ENCODE results near the gene CLCN7. TPM values are rescaled to one million over a fixed set of nuclear protein-coding genes. Genes with fewer than 3 reads are reported as not detected.

Gene CLCN7
- total and polyA plus RNA-seq, 2 experiments from 2014 or later, result 17.4 to 53.8 TPM

GRCh38 chr16:1465567-1465915 is 9.3 kb downstream of the CLCN7 start:
- no peak overlapping the region for H2AFZ ChIP-seq
- Mint-ChIP-seq H3K9me3 (no peaks in the 10 kb centered on the region), H3K27me3 (ENCODE audit: insufficient read depth, low read depth, poor library complexity) (no peaks in the 10 kb centered on the region), H3K4me1 (peaks cover 3% of the 10 kb centered on the region; the same call in 1 of the 3 replicates), H3K36me3 (ENCODE audit: low read depth) (peaks cover 3% of the 10 kb centered on the region), H3K4me3 (no peak overlapping the region), H3K27ac (no peak overlapping the region)
- no peaks in the 10 kb centered on the region for H3F3A ChIP-seq (replicated peaks; ENCODE audit: low read depth)
- H3K4me2 ChIP-seq, result no peak overlapping the region
- ATAC-seq (no peak), DNase-seq (ENCODE audit: low spot score) (no peak)
- no peaks in the 10 kb centered on the region for H3K4me1 ChIP-seq (ENCODE audit: insufficient read depth)
- no peaks in the 10 kb centered on the region for H3K36me3 ChIP-seq (ENCODE audit: insufficient read depth)
- peaks cover 37% of the 10 kb centered on the region for H3K79me2 ChIP-seq (replicated peaks; ENCODE audit: insufficient read depth)
- H4K20me1 ChIP-seq (replicated peaks; ENCODE audit: insufficient read depth), result peaks cover 22% of the 10 kb centered on the region
- no peak overlapping the region for H3K4me3 ChIP-seq
- no peaks in the 10 kb centered on the region for H3K27me3 ChIP-seq (ENCODE audit: insufficient read depth)
- no peaks in the 10 kb centered on the region for H3K9me2 ChIP-seq (ENCODE audit: insufficient read depth)
- TF ChIP-seq EZH2phosphoT487 (IDR thresholded peaks at IDR 0.05; ENCODE audit: unreplicated experiment) (no peak), NANOG (IDR thresholded peaks at IDR 0.05; ENCODE audit: borderline replicate concordance) (no peak), REST (IDR thresholded peaks at IDR 0.05; ENCODE audit: unreplicated experiment) (no peak), STAT1 (IDR thresholded peaks at IDR 0.05; ENCODE audit: unreplicated experiment) (no peak), EZH2 (IDR thresholded peaks at IDR 0.05; ENCODE audit: low read depth, unreplicated experiment) (no peak), POLR2AphosphoS5 (IDR thresholded peaks at IDR 0.05; ENCODE audit: low read depth) (no peak), ZNF114 (CRISPR knock-in tag; IDR thresholded peaks at IDR 0.05) (no peak), JUNB (IDR thresholded peaks at IDR 0.05; ENCODE audit: unreplicated experiment) (no peak), CREB1 (CRISPR knock-in tag; IDR thresholded peaks at IDR 0.05; ENCODE audit: low read depth) (no peak), ZNF331 (CRISPR knock-in tag; IDR thresholded peaks at IDR 0.05; ENCODE audit: low read depth) (no peak)
- no peak overlapping the region for H3K27ac ChIP-seq (ENCODE audit: low read depth)

- Histone ChIP-seq H3K4me1 (ENCODE audit: insufficient read depth) (no peaks in the 10 kb centered on the region), H3K36me3 (ENCODE audit: insufficient read depth) (no peaks in the 10 kb centered on the region), H3K79me2 (replicated peaks; ENCODE audit: insufficient read depth) (peaks cover 32% of the 10 kb centered on the region), H2AFZ (no peak overlapping the region), H3K4me2 (no peak overlapping the region), H3F3A (replicated peaks; ENCODE audit: low read depth) (no peaks in the 10 kb centered on the region), H3K9me2 (ENCODE audit: insufficient read depth) (no peaks in the 10 kb centered on the region), H3K4me3 (no peak overlapping the region), H3K27ac (ENCODE audit: low read depth) (no peak overlapping the region), H4K20me1 (replicated peaks; ENCODE audit: insufficient read depth) (peaks cover 20% of the 10 kb centered on the region), H3K27me3 (ENCODE audit: insufficient read depth) (no peaks in the 10 kb centered on the region)
- Mint-ChIP-seq H3K4me3 (no peak overlapping the region), H3K9me3 (no peaks in the 10 kb centered on the region), H3K27ac (no peak overlapping the region), H3K36me3 (ENCODE audit: low read depth) (peaks cover 5% of the 10 kb centered on the region), H3K4me1 (peaks cover 3% of the 10 kb centered on the region; the same call in 1 of the 3 replicates), H3K27me3 (ENCODE audit: insufficient read depth, low read depth, poor library complexity) (no peaks in the 10 kb centered on the region)
- ATAC-seq (no peak), DNase-seq (ENCODE audit: low spot score) (no peak)
- no peak for TF ChIP-seq CREB1 (CRISPR knock-in tag; IDR thresholded peaks at IDR 0.05; ENCODE audit: low read depth)
- no peak for TF ChIP-seq EZH2 (IDR thresholded peaks at IDR 0.05; ENCODE audit: low read depth, unreplicated experiment)
- no peak for TF ChIP-seq EZH2phosphoT487 (IDR thresholded peaks at IDR 0.05; ENCODE audit: unreplicated experiment)
- TF ChIP-seq STAT1 (IDR thresholded peaks at IDR 0.05; ENCODE audit: unreplicated experiment), result no peak
These were observed 9.8 kb downstream of the CLCN7 start for GRCh38 chr16:1464894-1465566.

All from GM23338 (cell line).